Peyer's patch (tissue), 4 donors: ENCODE results near the gene SPEF2.

Experiments
- CTCF ChIP-seq, 6 experiments: fragments of 450-650 bp in 4 of 6; fragments of 200-600 bp in 2 of 6; sonication (generic) in 1 of 6; IDR thresholded peaks; one replicate each; pipeline ENCODE4 v1.5.1; 2017 to 2019; ENCODE audit warnings: antibody characterized with exemption in 6 of 6, mild to moderate bottlenecking in 3 of 6, moderate library complexity in 1 of 6
- POLR2A ChIP-seq, 2 donors: fragments of 450-650 bp; IDR thresholded peaks; one replicate each; pipeline ENCODE4 v1.5.1; 2017; ENCODE audit warnings: antibody characterized with exemption in 2 of 2, mild to moderate bottlenecking in 2 of 2, moderate library complexity in 2 of 2

GRCh38 chr5:35741126-35741716, 123.6 kb downstream of the SPEF2 start:
- TF ChIP-seq CTCF (IDR thresholded peaks at IDR 0.05) (no peak), POLR2A (IDR thresholded peaks at IDR 0.05) (no peak)
